AG04449 (cell line): ENCODE results near the gene WSCD2.
A peak's percentile ranks its signal among the peaks of the same experiment; 100 is the strongest.

Experiments used
- CTCF ChIA-PET: fragments of 350-600 bp; formaldehyde crosslinking; extraction: SDS; loops from one replicate; lab custom pipeline; 2021; ENCODE audit warnings: antibody characterized with exemption; lab: Yijun Ruan, JAX
- POLR2A ChIA-PET: fragments of 400-600, 350-600 bp; formaldehyde crosslinking; extraction: SDS; loops from one replicate; lab custom pipeline; 2020; ENCODE audit warnings: antibody characterized with exemption, inconsistent platforms; lab: Yijun Ruan, JAX
- DNase-seq: peaks from one replicate; pipeline ENCODE4 v3.0.0-alpha.2; 2010; ENCODE audit warnings: low read depth, low spot score
- H3K4me3 ChIP-seq: 2 replicates; pipeline ENCODE4 v1.5.1; 2011; ENCODE audit warnings: low read depth, mild to moderate bottlenecking, control low read depth, low read length
- TF ChIP-seq, protein P1 (sequence below): IDR thresholded peaks from one replicate; pipeline ENCODE4 v1.5.1; 2011; ENCODE audit warnings: mild to moderate bottlenecking, moderate library complexity, low read length, control low read depth, inconsistent platforms; ENCODE audit not compliant: insufficient read depth; ENCODE audit errors: missing control alignments

WSCD2 gene

DNA sequence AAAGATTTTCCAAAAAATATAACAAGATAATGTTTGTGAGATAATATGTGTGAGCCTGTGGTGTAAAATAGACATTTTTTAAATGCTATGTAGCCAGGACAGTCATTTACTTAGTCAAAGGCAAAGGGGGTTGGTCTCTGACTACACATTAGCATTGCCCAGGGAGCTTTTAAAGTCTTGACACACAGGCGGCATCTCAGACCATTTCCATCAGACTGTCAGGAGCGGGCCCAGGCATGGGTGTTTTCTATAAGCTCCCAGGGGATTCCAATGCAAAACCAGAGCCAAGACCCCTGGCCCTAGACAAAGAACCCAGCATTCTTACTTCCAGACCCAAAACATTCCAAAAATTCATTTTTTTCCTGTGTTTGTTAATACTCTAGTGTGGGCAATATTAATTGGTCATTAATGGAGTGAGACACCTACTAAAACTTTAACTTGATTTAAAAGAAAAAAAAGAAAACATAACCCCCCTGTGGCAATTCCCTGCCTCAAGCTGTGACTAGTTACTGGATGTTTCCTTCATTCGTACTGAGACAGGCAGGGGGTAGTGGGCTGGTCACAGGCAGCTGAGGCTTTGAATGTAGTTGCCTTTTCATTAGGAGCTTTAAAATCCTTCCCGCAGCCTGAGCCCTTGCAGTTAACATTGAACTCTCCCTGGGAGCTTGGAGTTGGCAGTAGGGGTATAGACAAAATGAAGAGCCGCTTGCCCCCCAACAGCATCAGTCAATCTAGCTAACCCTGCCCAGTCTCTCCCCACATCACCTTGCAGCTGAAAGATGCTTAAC, 106.3 kb downstream of the WSCD2 start:
- TF ChIP-seq, protein P1, sequence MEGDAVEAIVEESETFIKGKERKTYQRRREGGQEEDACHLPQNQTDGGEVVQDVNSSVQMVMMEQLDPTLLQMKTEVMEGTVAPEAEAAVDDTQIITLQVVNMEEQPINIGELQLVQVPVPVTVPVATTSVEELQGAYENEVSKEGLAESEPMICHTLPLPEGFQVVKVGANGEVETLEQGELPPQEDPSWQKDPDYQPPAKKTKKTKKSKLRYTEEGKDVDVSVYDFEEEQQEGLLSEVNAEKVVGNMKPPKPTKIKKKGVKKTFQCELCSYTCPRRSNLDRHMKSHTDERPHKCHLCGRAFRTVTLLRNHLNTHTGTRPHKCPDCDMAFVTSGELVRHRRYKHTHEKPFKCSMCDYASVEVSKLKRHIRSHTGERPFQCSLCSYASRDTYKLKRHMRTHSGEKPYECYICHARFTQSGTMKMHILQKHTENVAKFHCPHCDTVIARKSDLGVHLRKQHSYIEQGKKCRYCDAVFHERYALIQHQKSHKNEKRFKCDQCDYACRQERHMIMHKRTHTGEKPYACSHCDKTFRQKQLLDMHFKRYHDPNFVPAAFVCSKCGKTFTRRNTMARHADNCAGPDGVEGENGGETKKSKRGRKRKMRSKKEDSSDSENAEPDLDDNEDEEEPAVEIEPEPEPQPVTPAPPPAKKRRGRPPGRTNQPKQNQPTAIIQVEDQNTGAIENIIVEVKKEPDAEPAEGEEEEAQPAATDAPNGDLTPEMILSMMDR, result no peak
- DNase-seq, result no peak
- CTCF ChIA-PET, result no interaction called here
- POLR2A ChIA-PET, result no interaction called here
- no peak overlapping the region for H3K4me3 ChIP-seq

DNA sequence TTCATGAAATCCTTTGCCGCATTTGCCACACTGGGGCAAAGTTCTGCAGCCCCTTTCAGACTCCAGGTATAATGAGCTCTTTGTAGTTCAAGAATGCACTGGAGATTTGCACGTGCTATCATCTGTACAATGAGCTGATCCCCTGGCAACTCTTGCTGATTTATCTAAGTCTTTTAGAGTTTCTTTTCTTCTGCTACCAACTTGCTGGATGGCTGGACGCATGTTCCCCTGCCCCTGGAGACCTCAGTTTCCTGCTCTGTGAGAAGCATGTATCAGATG, 106.8 kb downstream of the WSCD2 start:
- ChIA-PET POLR2A (no interaction called here), CTCF (no interaction called here)
- no peak for DNase-seq
- TF ChIP-seq, protein P1, result no peak
- no peak overlapping the region for H3K4me3 ChIP-seq

DNA sequence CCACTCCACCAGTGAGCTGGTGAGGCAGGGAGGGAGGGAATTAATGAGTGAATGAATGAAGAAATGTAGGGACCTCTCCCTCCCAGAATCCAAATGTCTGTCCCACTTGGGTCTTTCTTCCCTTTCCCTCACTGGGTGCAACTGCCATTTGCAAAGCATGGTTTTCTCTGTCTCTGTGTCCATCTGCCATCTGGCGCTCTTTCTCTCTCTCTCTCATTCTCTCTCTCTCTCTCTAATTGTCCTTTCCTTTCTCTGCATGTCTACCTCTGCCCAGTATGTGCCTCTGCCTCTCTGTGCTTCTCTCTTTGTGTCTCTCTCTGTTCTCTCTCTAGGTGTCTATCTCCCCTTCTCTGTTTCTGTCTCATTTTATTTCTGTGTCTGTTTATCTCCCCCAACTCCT, 107.3 kb downstream of the WSCD2 start:
- ChIA-PET CTCF (no interaction called here), POLR2A (no interaction called here)
- no peak for DNase-seq
- TF ChIP-seq, protein P1, result no peak
- no peak overlapping the region for H3K4me3 ChIP-seq

DNA sequence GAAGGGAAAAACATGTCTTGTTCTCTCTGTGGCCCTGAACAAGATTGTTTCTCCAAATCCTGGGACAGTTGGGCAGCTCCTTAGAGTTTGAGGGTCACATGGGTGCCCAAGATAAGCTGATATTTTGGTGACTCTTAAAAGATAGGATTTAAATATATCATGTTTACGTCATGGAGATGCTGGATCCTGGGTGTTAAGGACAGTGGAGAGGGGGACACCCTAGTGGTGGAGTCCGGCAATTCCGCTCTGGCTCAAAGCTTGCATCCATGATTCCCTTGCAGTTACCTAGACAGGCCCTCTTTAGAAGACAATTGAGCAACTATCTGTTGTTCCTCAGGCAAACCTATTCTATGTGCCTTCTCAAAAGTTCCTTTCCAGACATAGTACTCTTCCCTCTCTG, 108.2 kb downstream of the WSCD2 start:
- no peak for DNase-seq
- ChIA-PET CTCF (no interaction called here), POLR2A (no interaction called here)
- H3K4me3 ChIP-seq, result no peak overlapping the region
- TF ChIP-seq, protein P1, result peak; percentile 6

DNA sequence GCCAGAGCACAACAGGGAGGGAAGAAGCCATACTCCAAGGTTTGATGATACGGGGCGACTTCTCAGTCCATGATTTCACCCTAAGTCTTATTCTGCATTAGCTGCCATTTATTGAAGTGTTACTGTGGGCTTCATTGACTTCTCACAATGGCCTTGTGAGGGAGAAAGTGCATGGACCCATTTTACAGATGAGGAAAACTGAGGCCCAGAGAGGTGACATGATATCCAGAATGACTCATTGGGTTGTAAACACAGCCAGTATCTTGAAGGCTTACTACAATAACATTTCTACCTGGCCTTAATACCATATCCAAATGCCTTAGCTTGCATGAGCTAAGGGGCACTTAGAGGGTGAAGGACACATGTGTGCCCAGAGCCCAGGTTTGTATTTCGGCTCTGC, 109.4 kb downstream of the WSCD2 start:
- no peak overlapping the region for H3K4me3 ChIP-seq
- TF ChIP-seq, protein P1, result no peak
- POLR2A ChIA-PET, result no interaction called here
- no peak for DNase-seq
- CTCF ChIA-PET, result no interaction called here

DNA sequence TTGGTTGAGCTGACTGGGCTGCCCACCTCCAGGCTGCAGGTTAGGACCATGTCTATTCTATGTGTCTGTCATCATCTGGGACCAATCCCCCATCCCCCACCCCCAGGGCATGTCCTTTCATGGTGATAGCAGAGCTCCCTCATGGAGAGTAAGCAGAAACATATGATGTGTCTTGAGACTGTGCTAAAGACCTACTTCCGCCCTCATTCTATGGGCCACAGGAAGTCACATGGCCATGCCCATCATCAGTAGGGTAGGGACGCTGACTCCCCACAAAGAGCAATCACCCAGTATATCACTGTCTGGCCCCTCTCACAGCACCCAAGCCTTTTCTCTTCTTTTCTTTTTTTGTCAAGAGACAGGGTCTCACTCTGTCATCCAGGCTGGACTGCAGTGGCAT, 110.3 kb downstream of the WSCD2 start:
- no peak for DNase-seq
- H3K4me3 ChIP-seq, result no peak overlapping the region
- TF ChIP-seq, protein P1, result no peak
- ChIA-PET POLR2A (no interaction called here), CTCF (no interaction called here)
